GM21786 (cell line): ENCODE results near the gene VIPR2.

ENCODE experiments used
- ATAC-seq: cut with Tn5 transposase; IDR thresholded peaks from one replicate; pipeline ENCODE4 v1.9.1; 2021; ENCODE audit not compliant: unreplicated experiment

The VIPR2 gene

GRCh38 chr7:159048656-159049055 is 96.0 kb downstream of the VIPR2 start:
- no peak for ATAC-seq

GRCh38 chr7:159047536-159047935 is 97.1 kb downstream of the VIPR2 start:
- no peak for ATAC-seq

GRCh38 chr7:159046300-159046699 is 98.4 kb downstream of the VIPR2 start:
- no peak for ATAC-seq

- ATAC-seq = no peak
Measured at GRCh38 chr7:159045839-159046238, 98.8 kb downstream of the VIPR2 start.

- no peak for ATAC-seq
Measured at GRCh38 chr7:159042581-159043101, 102.0 kb downstream of the VIPR2 start.

GRCh38 chr7:159042103-159042502 is 102.6 kb downstream of the VIPR2 start:
- ATAC-seq = no peak

GRCh38 chr7:159040912-159041711 is 103.6 kb downstream of the VIPR2 start:
- no peak for ATAC-seq

GRCh38 chr7:159040146-159040545 is 104.5 kb downstream of the VIPR2 start:
- no peak for ATAC-seq

GRCh38 chr7:159039716-159040115 is 105.0 kb downstream of the VIPR2 start:
- no peak for ATAC-seq

GRCh38 chr7:159038066-159038465 is 106.6 kb downstream of the VIPR2 start:
- ATAC-seq = no peak

- ATAC-seq = no peak
Measured at GRCh38 chr7:159036916-159037605, 107.6 kb downstream of the VIPR2 start.

- no peak for ATAC-seq
Measured at GRCh38 chr7:159035571-159036073, 109.0 kb downstream of the VIPR2 start.

- no peak for ATAC-seq
Measured at GRCh38 chr7:159034988-159035387, 109.7 kb downstream of the VIPR2 start.

- ATAC-seq = no peak
Measured at GRCh38 chr7:159034394-159034793, 110.3 kb downstream of the VIPR2 start.

- no peak for ATAC-seq
Measured at GRCh38 chr7:159033956-159034355, 110.7 kb downstream of the VIPR2 start.

- no peak for ATAC-seq
Measured at GRCh38 chr7:159033473-159033825, 111.2 kb downstream of the VIPR2 start.

GRCh38 chr7:159032753-159033472 is 111.8 kb downstream of the VIPR2 start:
- ATAC-seq = no peak

GRCh38 chr7:159032322-159032721 is 112.3 kb downstream of the VIPR2 start:
- ATAC-seq = no peak

- ATAC-seq = no peak
Measured at GRCh38 chr7:159031750-159032149, 112.9 kb downstream of the VIPR2 start.

GRCh38 chr7:159031135-159031701 is 113.4 kb downstream of the VIPR2 start:
- ATAC-seq = no peak

GRCh38 chr7:159030490-159031134 is 114.1 kb downstream of the VIPR2 start:
- ATAC-seq = no peak
